Stimulated activated CD4-positive, alpha-beta T cell treated with anti-CD3 and anti-CD28 coated beads, Interleukin-12 subunit alpha, Interleukin-12 subunit beta, amount 100 ng/mL, for 24 hours (primary cell): Measurements from ENCODE around the gene COA1.
"Not testable (repeated sequence)": the region's sequence is repeated elsewhere in the genome, so short reads cannot be mapped to it uniquely, and the experiment has no call there.

Experiments
- DNase-seq, 2 experiments: peaks; one replicate each; pipeline ENCODE4 v3.0.0-alpha.2; 2020; ENCODE audit warnings: low read depth in 2 of 2

The COA1 gene

GRCh38 chr7:43628431-43628830 lies 100.9 kb downstream of the COA1 start:
- DNase-seq = no peak

- DNase-seq = not testable (repeated sequence)
These were observed 101.5 kb downstream of the COA1 start for GRCh38 chr7:43627798-43628197.

- no peak for DNase-seq
These were observed 102.6 kb downstream of the COA1 start for GRCh38 chr7:43626695-43627094.

GRCh38 chr7:43625980-43626379 lies 103.3 kb downstream of the COA1 start:
- no peak for DNase-seq

- no peak for DNase-seq
These were observed 103.9 kb downstream of the COA1 start for GRCh38 chr7:43625453-43625852.

GRCh38 chr7:43624156-43624555 lies 105.2 kb downstream of the COA1 start:
- DNase-seq = no peak

- DNase-seq = no peak
These were observed 107.4 kb downstream of the COA1 start for GRCh38 chr7:43621729-43622448.

GRCh38 chr7:43619213-43620012 lies 109.9 kb downstream of the COA1 start:
- DNase-seq = no peak

GRCh38 chr7:43618073-43618472 lies 111.2 kb downstream of the COA1 start:
- no peak for DNase-seq

- no peak for DNase-seq
These were observed 112.3 kb downstream of the COA1 start for GRCh38 chr7:43616977-43617376.

GRCh38 chr7:43615558-43616145 lies 113.7 kb downstream of the COA1 start:
- no peak for DNase-seq

GRCh38 chr7:43612599-43613589 lies 116.4 kb downstream of the COA1 start:
- no peak for DNase-seq

- no peak for DNase-seq
These were observed 117.2 kb downstream of the COA1 start for GRCh38 chr7:43612128-43612527.

GRCh38 chr7:43609097-43609496 lies 120.2 kb downstream of the COA1 start:
- no peak for DNase-seq

- DNase-seq = no peak
These were observed 125.1 kb downstream of the COA1 start for GRCh38 chr7:43604251-43604650.

GRCh38 chr7:43602256-43602655 lies 127.1 kb downstream of the COA1 start:
- DNase-seq = no peak

- DNase-seq = no peak
These were observed 129.3 kb downstream of the COA1 start for GRCh38 chr7:43600056-43600455.

GRCh38 chr7:43596426-43596825 lies 132.9 kb downstream of the COA1 start:
- not testable (repeated sequence) for DNase-seq

GRCh38 chr7:43594020-43594419 lies 135.3 kb downstream of the COA1 start:
- no peak for DNase-seq

- no peak for DNase-seq
These were observed 136.3 kb downstream of the COA1 start for GRCh38 chr7:43593010-43593409.

GRCh38 chr7:43592326-43592725 lies 137.0 kb downstream of the COA1 start:
- DNase-seq = no peak
